GM21717 (cell line): Measurements from ENCODE around the gene ENG.

Source experiments
- ATAC-seq: cut with Tn5 transposase; IDR thresholded peaks from one replicate; pipeline ENCODE4 v1.9.1; 2021; ENCODE audit warnings: mild to moderate bottlenecking, moderate library complexity; ENCODE audit not compliant: unreplicated experiment

ENG gene

DNA sequence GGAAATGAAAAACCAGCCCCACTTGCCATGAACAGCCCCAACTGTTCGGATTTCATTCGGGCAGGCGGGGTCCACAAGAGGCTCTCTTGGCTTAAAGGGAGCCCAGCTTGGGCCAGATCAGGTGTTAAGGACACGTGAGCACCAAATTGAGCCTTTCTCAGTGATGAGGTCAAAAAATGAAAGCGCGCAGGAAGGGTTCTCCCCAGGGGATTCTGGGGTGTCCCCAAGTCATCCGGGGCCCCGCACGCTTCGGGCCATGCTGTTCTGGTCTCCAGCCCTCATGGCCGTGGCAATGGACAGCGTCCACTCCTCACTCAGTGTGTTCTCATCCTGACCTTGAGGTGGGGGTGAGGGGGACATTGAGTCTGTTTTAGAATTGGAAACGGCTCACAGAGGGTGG lies 12.1 kb upstream of the ENG start:
- no peak for ATAC-seq

DNA sequence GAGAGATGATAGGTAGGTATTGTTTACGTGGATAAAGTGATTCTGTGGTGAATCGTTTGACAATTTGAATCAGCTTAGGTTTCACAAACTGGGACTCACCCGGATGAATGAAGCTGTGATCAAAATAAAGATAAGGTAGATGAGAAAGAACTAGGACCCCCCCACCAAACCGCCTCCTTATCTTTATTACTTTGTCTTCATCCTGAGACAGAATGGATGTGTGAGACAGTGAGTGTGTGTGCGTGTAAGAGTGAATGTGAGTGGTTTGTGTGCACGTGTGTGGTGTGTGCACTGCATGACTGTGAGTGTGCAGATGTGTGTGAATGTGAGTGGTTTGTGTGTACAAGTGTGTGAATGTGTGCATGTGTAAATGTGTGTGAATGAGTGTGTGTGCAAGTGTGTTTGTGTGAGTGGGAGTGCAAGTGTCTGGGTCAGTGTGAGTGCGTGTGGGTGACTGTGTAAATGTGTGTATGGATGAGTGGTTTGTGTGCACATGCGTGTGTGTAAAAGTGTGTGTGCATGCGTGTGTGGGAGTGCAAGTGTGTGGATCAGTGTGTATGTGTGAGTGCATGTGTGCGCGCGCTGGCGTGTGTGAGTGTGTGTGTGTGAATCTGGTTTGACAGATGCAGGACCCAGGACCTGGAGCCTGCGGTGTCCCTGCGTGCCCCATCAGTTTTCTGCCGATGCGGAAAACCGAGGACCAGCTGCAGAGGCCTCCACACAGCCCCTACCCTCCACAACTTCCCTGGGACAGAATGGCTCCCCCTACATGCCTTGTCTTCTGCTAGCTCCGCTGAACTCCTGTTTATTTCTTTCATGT lies 11.4 kb upstream of the ENG start:
- no peak for ATAC-seq

DNA sequence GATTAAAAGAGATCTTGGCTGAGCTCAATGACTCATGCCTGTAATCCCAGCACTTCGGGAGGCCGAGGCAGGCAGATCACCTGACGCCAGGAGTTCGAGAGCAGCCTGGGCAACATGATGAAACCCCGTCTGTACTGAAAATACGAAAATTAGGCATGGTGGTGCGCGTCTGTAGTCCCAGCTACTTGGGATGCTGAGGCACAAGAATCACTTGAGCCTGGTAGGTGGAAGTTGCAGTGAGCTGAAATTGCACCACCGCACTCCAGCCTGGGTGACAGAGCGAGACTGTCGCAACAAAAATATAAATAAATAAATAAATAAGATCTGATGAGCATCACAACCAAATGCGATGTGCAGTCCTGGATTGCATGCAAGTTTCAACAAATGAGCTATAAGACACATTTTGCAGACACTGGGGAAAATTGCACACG lies 8.7 kb upstream of the ENG start:
- ATAC-seq, result no peak

DNA sequence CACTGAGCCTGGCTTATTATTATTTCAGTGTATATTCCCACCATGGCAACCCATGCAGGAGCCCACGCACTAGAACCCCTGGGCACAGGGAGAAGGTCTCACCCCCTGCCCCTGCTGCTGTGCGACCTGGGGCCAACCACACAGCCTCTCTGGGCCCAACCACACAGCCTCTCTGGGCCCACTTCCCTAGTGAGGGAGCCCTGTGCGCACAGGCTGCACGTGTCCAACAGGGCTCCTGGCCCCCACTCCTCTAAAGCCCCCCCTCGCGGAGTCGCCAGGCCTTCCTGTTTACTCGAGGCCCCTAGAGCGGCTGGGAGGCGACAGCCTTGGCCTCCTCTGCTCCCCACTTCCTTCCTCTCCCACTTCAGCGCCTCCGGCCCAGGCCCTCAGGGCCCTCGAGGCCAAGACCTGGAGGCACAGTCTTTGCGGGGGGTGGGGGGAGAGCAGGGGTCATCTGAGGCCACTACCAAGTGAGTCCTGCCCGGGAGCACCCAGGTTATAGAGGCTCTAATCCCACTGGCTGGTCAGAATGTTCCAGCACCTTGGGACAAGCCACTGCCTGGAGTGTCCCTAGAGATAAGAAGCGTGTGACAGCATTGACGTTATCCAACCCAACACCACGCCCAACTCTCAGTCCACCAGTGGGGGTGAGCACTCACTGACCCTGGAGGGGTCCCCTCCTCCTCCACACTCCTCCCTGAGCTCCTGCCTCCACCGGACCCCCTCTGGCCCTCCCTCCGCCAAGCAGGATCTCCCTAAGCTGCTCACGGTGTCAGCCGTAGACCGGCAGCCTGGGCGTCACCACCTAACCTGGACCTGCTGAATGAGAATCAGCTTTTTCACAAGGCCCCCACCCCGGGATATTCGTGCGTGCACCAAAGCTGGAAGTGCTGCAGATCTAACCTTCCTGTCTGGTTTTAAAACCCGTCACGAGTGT lies 7.9 kb upstream of the ENG start:
- ATAC-seq, result no peak

DNA sequence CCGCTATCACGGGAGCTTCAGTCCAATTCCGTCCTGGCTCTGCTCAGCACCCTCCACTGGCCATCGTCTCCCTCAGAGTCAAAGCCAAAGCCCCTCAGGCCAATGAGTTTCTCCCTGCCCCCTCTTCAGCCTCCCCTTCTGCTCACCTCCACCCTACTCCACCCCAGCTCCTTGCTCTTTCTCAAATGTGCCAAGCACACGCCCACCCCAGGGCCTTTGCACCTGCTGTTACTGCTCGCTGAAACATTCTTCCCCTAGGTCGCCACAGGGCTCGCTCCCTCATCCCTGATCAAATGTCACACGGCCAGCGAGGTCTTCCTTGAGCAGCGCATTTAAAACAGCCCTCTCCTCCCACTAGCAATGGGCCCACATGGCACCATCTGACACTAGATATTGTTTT lies 6.3 kb upstream of the ENG start:
- ATAC-seq, result no peak

DNA sequence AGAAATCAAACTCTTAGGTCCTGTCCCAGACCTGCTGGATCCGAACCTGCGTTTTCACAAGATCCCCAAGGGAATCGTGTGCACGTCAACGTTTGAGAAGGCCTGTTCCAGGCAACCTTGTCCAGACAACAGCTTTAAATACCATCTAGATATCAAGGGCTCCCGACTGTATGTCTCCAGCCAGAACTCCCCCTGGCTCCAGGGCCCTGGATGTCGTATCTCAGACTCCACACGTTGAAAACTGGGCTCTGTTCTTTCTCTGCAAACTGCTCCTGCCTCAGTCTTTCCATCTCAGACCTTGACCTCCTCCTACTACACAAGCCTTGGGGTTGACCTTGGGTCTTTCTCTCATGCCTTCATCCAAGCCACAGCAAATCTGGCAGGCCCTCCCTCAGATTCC lies 5.8 kb upstream of the ENG start:
- ATAC-seq, result no peak

DNA sequence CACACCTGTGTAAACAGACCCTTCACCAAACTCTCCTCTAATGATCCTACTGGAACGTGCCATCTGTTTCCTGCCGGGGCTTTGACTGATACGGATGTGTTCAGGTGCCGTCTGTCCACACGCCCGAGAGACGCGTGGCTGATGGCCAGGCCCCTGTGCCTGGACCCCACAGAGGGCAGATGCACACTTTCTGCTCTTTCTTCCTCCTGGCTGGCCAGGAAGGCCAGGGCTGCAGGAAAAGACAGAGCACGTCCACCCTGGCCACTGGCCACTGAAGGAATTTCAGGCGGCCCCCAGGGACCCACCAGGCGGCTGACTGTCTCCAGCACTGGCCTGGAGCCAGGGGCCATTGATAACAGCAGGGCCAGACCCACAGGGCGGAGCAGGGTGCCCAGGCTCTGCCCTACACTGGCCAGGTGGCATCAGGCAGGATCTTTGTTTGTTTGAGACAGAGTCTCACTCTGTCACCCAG lies 3.6 kb upstream of the ENG start:
- ATAC-seq, result no peak

DNA sequence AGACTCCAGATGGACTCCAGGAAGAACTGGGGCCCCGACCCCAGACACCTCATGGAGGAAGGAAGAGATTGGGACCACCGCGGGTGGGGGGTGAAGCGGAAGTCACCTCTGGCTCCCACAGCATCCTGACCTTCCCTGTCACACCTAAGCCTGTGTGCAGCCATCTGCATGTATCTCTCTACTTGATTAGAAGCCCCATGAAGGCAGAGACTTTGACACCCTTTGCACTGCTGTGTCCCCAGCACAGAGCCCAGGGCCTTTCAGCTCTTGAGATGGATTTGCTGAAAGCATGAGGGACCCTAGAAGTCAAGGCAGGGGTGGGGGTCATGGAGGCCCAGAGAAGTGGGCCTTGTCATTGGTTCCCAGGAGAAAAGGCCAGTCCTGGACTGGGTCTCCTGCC lies 2.8 kb upstream of the ENG start:
- no peak for ATAC-seq

DNA sequence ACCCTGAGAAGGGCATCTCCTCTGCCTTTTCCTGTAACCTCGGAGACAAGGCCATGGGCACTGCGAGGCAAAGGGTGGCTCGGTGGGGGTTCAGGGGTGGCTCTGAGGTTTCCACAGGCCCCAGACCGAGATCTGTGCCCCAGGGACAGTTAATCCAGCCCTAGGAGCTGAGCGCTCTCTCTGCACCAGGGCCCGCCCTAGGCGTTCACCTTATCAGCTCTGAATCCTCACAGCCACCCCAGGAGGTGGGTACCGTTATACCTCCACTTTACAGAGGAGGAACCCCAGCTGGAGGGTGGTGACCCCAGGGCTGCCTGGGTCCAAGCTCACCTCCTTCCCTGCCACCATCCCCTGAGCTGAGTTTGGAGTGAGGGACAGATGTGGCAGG lies 2.3 kb upstream of the ENG start:
- no peak for ATAC-seq

DNA sequence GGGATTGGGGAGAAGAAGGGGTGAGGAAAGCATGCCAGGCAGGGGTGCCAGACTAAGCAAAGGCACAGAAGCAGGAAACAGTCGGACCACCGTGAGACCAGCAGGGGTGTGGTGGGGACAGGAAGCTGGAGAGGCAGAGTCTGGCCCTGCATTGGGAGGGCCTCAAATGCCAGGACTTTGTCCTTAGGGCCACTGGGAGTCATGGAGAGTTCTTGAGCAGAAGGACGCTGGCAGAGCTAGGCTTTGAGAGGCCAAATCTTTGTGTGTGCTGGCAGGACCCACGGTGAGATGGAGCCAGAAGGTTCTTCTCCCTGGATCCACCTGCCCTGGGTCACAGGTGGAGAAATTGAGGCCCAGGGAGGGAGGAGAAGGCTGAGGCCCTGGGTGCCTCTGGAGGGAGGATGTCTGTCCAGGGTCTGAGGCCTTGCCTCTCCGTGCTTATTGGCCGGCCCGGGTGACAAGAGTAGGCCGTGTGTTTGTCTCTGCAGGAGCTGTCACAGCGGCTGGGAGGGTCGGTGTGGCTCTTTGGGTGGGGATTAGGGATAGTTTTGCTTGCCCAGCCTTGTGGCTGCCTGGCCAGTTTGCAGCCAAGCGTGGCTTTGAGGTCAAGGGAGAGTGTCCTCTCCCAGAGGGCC lies 1.8 kb upstream of the ENG start:
- ATAC-seq, result no peak

DNA sequence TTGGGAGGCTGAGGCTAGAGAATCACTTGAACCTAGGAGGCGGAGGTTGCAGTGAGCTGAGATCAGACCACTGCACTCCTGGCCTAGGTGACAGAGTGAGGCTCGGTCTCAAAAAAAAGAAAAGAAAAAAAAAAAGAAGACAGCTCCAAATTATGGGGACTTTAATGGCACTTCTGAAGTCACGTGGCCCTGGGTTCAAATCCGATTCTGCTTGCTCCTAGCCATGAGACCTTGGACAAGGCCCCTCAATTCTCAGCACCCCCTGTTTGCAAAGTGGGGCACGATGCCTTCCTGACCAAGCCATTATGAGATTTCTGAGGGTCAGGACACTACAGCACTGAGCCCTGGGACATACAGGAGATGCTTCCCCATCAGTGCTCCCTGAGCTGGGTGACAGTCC lies 1.1 kb upstream of the ENG start:
- ATAC-seq, result no peak

DNA sequence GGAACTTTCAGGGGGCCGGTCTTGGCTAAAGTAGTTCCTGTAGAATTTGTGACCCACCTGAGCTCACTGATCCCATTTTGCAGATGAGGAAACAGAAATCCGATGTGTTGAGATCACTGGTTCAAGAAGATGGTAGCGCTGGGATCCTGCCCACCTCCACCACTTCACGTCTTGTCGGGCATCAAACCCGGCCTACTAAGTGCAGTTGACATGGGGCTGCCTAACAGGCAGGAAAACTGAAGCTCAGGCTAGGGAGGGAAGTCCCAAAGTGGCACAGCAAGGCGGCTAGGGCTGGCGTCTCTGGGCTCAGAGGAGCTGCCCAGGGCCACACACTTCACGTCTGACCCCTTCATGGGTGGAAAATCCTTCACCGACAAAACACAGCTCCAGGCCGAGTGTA lies 502 bp upstream of the ENG start:
- ATAC-seq, result no peak

DNA sequence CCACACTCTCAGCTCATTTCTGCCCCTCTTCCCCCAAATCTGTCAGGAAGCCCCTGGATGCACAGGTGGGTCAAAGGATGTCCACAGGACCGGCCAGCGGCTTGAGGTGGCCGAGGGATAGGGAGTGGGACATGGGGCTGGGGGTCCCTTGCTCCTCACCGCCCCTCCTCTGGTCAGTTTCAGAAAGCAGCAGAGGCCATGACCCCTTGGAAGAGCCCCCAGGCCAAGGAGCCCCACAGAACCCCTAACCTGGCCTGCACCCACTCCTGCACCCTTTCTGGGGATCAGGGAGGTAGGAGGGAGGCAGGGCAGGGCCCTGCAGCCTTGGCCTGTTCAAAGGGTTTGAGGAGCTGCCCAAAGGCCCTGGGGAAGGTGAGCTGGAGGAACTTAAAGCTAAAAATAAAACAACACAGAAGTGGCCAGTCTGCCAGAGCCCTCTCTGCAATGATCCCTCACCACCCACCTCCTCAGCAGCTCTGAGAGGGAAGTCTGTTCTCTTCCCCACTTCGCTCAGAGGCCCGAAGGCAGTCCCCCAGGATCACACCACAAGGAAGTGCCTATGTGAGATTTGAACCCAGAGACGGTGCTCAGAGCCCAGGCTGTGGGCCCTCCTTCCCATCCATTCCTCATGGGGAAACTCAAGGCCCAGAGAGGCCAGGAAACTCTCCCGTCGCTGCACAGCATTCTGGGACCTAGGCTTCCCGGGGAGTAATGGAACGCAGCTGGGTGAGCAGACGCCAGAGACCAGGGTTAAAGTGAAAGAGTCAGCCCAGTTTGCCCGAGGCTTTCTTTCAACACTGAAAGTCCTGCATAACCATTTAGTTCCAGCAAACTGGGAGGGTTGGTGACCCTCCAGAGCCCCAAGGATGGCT lies 910 bp downstream of the ENG start:
- ATAC-seq, result no peak

DNA sequence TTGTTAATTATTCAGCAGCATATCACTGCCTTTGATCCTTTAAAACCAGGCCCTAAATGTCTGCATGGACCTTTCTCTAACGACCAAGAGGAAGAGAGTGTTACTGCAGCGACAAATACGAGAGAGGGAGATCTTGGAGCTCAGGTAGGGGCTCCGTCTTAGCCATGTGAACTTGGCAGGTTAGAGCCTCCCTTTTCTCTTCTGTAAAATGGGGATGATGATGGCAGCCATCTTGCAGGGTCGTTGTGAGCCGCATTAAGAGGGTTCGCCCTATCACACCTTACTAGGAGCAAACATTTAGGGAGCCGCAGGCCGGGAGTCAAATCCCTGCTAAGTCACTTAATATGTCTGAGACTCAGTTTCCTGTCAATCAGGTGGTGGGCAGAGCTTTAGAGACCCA lies 1.6 kb downstream of the ENG start:
- no peak for ATAC-seq

DNA sequence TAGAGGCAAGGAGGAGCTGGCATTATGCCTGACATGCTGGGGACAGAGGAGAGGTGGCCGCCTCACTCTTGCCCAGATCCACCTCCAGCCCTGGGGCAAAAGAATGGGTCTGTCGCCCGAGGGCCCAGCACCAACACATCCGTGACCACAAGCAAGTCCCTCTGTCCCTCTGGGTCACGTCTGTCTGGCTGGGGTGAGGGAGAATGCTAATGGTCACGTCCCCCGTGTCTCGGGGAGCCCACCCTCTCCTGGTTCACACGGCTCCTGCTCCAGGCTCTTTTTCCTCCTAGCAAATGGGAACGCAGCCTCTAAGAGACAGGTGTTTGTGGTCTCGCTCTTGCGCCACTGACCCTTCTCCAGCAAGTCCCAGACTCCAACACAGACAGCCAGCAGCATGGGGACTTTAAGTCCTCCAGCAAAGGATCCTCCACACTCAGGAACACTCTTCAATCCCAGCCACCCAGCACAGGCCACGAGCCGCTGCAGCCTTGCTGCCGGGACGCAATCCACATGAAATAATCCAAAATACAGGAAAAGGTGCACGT lies 4.1 kb downstream of the ENG start:
- ATAC-seq, result no peak

DNA sequence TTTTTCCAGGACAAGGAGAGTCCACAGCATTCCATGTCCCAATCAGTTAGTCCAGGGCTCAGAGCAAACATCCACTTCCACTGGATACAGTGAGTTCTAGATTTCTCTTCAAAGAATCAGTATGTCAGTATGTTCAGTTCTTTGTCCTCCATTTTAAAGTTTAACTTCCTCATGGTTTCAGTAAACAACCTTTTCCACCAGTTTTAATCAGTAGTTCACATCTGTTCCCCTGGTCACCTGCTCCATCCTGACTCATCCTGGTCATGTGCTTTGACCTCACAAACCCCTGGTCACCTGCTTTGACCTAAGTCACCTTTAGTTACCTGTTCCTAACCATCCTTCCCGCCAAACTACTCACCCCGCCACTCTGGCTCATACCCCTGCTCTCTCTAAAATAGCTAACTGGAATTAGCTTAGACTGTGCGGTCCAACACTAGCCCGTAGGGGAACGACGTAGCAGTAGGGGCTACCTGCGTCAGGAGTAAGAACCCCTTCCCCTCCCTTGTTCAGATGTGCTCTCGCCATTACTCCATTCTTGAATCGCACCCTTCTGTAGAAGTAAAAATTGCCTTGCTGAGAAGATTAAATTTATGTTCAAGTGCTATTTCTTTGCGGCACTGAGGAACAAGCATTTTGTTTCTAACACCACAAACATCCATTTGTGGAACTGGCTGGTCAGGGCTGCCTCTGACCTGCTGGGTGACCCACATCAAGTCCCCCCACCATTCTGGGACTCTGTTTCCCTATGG lies 5.5 kb downstream of the ENG start:
- ATAC-seq, result no peak

DNA sequence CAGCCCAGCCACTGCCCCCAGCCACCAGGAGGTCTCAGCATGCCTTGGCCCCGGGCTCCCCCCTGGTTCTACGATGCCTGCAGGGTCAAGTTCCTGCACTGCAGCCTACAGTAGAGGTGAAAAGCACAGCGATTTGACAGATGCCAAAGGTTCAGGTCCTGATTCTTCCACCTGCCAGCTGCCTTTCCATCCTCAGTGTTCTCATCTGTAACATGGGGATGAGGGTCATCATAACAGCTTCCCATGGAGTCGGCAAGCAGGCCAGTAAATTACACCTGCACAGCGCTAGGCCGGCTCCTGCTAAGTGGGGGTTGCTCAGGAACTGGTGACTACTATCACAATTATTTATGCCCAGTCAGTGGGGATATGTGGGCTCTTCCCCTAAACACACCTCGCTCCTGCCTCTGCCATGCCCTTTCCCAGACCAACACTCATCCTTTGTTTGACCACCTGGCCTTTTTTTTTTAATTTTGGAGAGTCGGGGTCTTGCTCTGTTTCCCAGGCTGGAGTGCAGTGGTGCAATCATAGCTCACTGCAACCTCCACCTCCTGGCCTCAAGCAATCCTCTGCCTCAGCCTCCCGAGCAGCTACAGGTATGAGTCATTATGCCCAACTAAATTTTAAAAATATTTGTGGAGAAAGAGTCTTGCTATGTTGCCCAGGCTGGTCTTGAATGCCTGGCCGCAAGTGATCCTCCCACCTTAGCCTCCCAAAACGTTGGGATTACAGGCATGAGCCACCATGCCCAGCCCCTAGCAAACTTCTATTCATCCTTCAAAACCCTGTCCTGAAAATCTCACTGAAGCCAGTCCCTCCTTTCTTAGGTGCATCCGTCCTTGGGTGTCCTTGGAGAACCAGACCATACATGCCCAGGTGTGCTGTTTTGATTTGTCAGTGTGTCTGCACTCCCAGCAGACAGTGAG lies 6.4 kb downstream of the ENG start:
- no peak for ATAC-seq

DNA sequence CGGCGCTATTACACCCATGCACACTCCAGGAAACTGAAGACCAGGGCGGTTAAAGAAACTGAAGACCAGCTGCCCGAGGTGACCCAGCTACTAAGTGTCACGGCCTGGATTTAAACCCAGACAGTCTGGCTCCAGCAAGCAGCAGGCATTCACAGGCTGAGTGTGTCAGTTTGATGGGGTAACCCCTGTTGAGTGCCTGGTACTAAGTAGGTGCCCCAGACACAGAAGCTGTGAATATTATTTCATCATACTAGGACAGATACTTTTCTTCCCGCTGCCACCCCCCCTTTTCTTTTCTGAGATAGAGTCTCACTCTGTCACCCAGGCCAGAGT lies 7.3 kb downstream of the ENG start:
- no peak for ATAC-seq
